ENCODE data around the gene RGS6. TPM values are rescaled to one million over a fixed set of nuclear protein-coding genes. Genes with fewer than 3 reads are reported as not detected.

The RGS6 gene
- total RNA-seq, 2 donors from 2014 or later: 1.4 to 4.7 TPM

GRCh38 chr14:72049462-72049861 lies 117.2 kb downstream of the RGS6 start:
- no peak for DNase-seq (ENCODE audit: low spot score)
- no peak overlapping the region for H3K4me3 ChIP-seq
- no peak for ATAC-seq (ENCODE audit: insufficient number of reproducible peaks, low FRiP score, low read depth)
- H3K27me3 ChIP-seq (replicated peaks; ENCODE audit: insufficient read depth): no peaks in the 10 kb centered on the region
- H3K27ac ChIP-seq: no peak overlapping the region
- no peaks in the 10 kb centered on the region for H3K9me3 ChIP-seq
- H3K4me1 ChIP-seq (ENCODE audit: control insufficient read depth in 1 of 2, low read depth in 2 of 2): peaks cover 0 to 9% of the 10 kb centered on the region in 2 donors
- TF ChIP-seq CTCF (IDR thresholded peaks at IDR 0.05): no peak
- no peaks in the 10 kb centered on the region for H3K36me3 ChIP-seq

GRCh38 chr14:72052356-72052755 lies 120.1 kb downstream of the RGS6 start:
- Histone ChIP-seq H3K27me3 (replicated peaks; ENCODE audit: insufficient read depth) (no peaks in the 10 kb centered on the region), H3K4me1 (ENCODE audit: control insufficient read depth in 1 of 2, low read depth in 2 of 2) (no peaks in the 10 kb centered on the region), H3K36me3 (no peaks in the 10 kb centered on the region), H3K4me3 (no peak overlapping the region), H3K27ac (no peak overlapping the region), H3K9me3 (no peaks in the 10 kb centered on the region)
- DNase-seq (ENCODE audit: low spot score): no peak
- TF ChIP-seq CTCF (IDR thresholded peaks at IDR 0.05): no peak
- ATAC-seq (ENCODE audit: insufficient number of reproducible peaks, low FRiP score, low read depth): no peak

GRCh38 chr14:72053651-72054050 lies 121.4 kb downstream of the RGS6 start:
- DNase-seq (ENCODE audit: low spot score): no peak

GRCh38 chr14:72054911-72055310 lies 122.7 kb downstream of the RGS6 start:
- Histone ChIP-seq H3K36me3 (no peaks in the 10 kb centered on the region), H3K4me3 (no peak overlapping the region), H3K9me3 (no peaks in the 10 kb centered on the region), H3K27me3 (replicated peaks; ENCODE audit: insufficient read depth) (no peaks in the 10 kb centered on the region), H3K4me1 (ENCODE audit: control insufficient read depth in 1 of 2, low read depth in 2 of 2) (no peaks in the 10 kb centered on the region), H3K27ac (no peak overlapping the region)
- no peak for TF ChIP-seq CTCF (IDR thresholded peaks at IDR 0.05)
- DNase-seq (ENCODE audit: low spot score): no peak
- ATAC-seq (ENCODE audit: insufficient number of reproducible peaks, low FRiP score, low read depth): no peak

More at GRCh38 chr14:72053651-72054050, 121.4 kb downstream of the RGS6 start:
- H3K36me3 ChIP-seq: no peaks in the 10 kb centered on the region
- no peak for ATAC-seq (ENCODE audit: insufficient number of reproducible peaks, low FRiP score, low read depth)
- H3K4me3 ChIP-seq: no peak overlapping the region
- TF ChIP-seq CTCF (IDR thresholded peaks at IDR 0.05): no peak
- H3K4me1 ChIP-seq (ENCODE audit: control insufficient read depth in 1 of 2, low read depth in 2 of 2): no peaks in the 10 kb centered on the region
- H3K27me3 ChIP-seq (replicated peaks; ENCODE audit: insufficient read depth): no peaks in the 10 kb centered on the region
- H3K9me3 ChIP-seq: no peaks in the 10 kb centered on the region
- H3K27ac ChIP-seq: no peak overlapping the region

- Histone ChIP-seq H3K27ac (no peak overlapping the region), H3K36me3 (no peaks in the 10 kb centered on the region), H3K9me3 (no peaks in the 10 kb centered on the region), H3K4me1 (ENCODE audit: control insufficient read depth in 1 of 2, low read depth in 2 of 2) (no peaks in the 10 kb centered on the region), H3K27me3 (replicated peaks; ENCODE audit: insufficient read depth) (no peaks in the 10 kb centered on the region), H3K4me3 (no peak overlapping the region)
- no peak for TF ChIP-seq CTCF (IDR thresholded peaks at IDR 0.05)
- ATAC-seq (ENCODE audit: insufficient number of reproducible peaks, low FRiP score, low read depth): no peak
- DNase-seq (ENCODE audit: low spot score): no peak
These were observed 125.6 kb downstream of the RGS6 start for GRCh38 chr14:72057701-72058285.
